ENCODE measurements around the gene CCDC160. TPM values are rescaled to one million over a fixed set of nuclear protein-coding genes. Genes with fewer than 3 reads are reported as not detected.

The CCDC160 gene
- total RNA-seq, 1 donor from 2014 or later = 0.20 TPM

Other genes starting within 250 kb of the CCDC160 start
- gene PHF6, start 136.1 kb downstream of the CCDC160 start, total RNA-seq = 23.5 TPM
- gene HPRT1, start 223.0 kb downstream of the CCDC160 start, total RNA-seq = 15.3 TPM

Data from skin of body (tissue), 1 donor.